ENCODE results near the gene KCNH2. TPM values are rescaled to one million over a fixed set of nuclear protein-coding genes. Genes with fewer than 3 reads are reported as not detected.

Gene KCNH2
- total RNA-seq, 1 donor from 2014 or later = 2.1 TPM

DNA sequence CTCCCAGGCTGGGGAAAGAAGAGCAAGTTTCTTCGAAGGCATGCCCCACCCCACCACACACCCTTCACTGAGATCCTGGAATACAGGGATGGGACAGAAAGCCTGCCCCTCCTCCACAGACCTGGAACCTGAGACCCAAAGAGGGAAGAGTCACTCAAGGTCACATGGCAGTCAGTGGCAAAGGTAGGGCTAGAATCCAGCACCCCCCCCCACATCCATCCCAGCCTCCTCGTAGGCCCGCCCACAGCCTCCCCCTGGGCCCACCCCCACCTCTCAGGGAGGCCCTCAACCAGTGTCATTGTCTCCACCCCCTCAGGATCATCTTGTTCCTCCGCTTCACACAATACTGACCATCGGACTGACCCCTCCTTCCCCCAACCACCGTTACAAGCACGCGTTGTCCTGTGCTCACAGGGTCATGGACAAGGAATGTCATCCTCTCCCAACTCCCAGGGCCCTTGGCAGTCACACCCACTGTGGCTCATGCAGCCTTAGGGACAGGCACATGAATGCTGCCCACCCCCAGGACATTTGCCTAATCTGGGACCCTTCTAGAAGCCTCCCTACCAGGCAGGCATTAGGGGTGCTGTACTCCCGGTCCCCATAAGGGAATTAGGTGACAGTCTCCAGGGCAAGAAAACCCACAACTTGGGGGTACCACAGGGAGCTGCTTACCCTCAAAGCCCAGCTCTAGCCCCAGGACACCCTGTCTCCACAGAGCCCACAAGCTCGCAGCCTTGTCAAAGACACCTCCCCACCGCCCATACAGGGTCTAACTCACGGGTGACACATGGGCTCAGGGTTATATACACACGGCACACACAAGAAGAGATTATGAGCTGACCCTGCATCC is 1.4 kb downstream of the KCNH2 start:
- Histone ChIP-seq H3K36me3 (ENCODE audit: control insufficient read depth, insufficient read depth, low read length) (no peaks in the 10 kb centered on the region), H3K4me3 (ENCODE audit: low read depth, low read length) (no peak overlapping the region), H3K27me3 (ENCODE audit: control insufficient read depth, insufficient read depth, low read length) (peaks cover 81% of the 10 kb centered on the region)
- TF ChIP-seq, protein P1, sequence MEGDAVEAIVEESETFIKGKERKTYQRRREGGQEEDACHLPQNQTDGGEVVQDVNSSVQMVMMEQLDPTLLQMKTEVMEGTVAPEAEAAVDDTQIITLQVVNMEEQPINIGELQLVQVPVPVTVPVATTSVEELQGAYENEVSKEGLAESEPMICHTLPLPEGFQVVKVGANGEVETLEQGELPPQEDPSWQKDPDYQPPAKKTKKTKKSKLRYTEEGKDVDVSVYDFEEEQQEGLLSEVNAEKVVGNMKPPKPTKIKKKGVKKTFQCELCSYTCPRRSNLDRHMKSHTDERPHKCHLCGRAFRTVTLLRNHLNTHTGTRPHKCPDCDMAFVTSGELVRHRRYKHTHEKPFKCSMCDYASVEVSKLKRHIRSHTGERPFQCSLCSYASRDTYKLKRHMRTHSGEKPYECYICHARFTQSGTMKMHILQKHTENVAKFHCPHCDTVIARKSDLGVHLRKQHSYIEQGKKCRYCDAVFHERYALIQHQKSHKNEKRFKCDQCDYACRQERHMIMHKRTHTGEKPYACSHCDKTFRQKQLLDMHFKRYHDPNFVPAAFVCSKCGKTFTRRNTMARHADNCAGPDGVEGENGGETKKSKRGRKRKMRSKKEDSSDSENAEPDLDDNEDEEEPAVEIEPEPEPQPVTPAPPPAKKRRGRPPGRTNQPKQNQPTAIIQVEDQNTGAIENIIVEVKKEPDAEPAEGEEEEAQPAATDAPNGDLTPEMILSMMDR (IDR thresholded peaks at IDR 0.05; ENCODE audit: insufficient read depth, low read length, poor library complexity, severe bottlenecking) = no peak
- no peak for DNase-seq (ENCODE audit: low read depth)

DNA sequence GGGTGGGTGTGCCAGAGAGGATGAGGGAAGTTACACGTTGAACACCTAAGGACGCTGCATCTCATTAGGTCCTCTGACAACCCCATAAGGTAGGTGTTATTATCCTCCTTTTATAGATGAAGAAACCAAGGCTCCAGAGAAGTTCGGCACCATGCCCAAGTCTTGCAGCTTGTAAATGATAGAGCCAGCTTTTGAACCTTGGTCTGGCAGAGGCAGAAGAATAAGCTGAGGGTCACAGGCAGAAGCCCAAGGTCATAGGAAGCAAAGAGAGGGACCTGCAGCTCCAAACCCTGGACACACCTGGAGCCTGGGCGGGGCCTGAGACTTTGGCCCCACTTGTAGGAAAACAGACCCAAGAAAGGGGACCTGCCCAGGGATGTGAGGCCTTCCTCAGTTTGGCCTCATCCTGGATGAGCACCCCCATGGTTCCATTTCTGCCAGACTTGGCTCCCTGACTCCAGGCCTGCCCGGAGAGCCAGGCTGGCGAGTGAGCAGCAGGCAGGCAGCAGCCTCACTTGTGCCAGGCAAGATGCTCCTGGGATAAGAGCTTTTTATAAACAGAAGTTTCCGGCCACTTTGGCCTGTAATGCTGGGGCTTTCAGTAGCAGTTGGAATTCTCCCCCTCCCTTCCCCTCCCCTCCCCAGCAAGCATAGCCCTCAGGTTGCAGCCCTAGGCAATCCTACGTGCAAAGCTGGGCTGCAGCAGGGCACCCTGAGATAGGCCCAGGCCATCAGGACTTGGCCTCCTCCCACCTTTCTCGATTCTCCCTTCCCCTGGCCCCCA is 2.4 kb downstream of the KCNH2 start:
- H3K4me3 ChIP-seq (ENCODE audit: low read depth, low read length) = no peak overlapping the region
- TF ChIP-seq, protein P1 (IDR thresholded peaks at IDR 0.05; ENCODE audit: insufficient read depth, low read length, poor library complexity, severe bottlenecking) = no peak
- H3K36me3 ChIP-seq (ENCODE audit: control insufficient read depth, insufficient read depth, low read length) = no peaks in the 10 kb centered on the region
- no peak for DNase-seq (ENCODE audit: low read depth)
- H3K27me3 ChIP-seq (ENCODE audit: control insufficient read depth, insufficient read depth, low read length) = peaks cover 83% of the 10 kb centered on the region

DNA sequence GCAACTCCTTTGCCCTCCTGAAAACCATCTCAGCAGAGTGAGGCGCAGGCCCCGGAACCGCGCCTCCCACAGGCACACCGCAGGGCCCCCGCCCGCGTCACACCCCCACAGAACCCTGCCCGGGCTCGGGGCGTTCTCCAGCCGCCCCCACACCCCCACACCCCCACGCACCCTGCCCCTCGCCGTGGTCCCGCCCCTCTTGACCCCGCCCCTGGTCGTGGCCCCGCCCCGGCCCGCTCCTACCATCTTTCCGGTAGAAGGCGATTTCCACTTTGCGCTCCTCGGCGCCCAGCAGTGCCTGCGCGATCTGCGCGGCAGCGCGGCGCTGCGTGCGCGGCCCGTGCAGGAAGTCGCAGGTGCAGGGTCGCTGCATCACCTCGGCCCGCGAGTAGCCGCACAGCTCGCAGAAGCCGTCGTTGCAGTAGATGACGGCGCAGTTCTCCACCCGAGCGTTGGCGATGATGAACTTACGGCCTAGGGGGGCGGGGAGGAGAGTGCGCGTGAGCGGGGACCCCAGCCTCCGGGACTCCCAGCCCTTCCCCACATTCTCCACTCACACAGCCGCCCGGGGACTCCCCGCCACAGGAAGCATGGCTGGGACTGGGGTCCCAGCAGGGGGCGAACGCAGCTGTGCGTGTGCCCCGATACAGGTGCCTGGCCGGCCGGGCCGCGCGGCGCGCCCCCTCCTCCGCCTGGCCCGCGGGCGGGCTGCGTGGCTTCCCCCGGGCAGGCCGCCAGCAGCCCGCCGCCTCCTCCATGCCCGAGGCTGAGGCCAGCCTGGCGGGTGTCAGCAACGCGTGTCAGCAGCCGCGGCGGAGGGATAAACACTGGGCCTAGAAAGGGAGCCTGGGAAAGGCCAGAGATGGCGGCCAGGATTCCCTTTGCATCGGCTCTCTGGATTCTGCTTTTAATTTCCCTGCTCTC is 3.4 kb downstream of the KCNH2 start:
- Histone ChIP-seq H3K36me3 (ENCODE audit: control insufficient read depth, insufficient read depth, low read length) (no peaks in the 10 kb centered on the region), H3K4me3 (ENCODE audit: low read depth, low read length) (peak overlapping the region; percentile 40), H3K27me3 (ENCODE audit: control insufficient read depth, insufficient read depth, low read length) (peaks cover 83% of the 10 kb centered on the region)
- DNase-seq (ENCODE audit: low read depth) = no peak
- TF ChIP-seq, protein P1 (IDR thresholded peaks at IDR 0.05; ENCODE audit: insufficient read depth, low read length, poor library complexity, severe bottlenecking) = peak; percentile 24

DNA sequence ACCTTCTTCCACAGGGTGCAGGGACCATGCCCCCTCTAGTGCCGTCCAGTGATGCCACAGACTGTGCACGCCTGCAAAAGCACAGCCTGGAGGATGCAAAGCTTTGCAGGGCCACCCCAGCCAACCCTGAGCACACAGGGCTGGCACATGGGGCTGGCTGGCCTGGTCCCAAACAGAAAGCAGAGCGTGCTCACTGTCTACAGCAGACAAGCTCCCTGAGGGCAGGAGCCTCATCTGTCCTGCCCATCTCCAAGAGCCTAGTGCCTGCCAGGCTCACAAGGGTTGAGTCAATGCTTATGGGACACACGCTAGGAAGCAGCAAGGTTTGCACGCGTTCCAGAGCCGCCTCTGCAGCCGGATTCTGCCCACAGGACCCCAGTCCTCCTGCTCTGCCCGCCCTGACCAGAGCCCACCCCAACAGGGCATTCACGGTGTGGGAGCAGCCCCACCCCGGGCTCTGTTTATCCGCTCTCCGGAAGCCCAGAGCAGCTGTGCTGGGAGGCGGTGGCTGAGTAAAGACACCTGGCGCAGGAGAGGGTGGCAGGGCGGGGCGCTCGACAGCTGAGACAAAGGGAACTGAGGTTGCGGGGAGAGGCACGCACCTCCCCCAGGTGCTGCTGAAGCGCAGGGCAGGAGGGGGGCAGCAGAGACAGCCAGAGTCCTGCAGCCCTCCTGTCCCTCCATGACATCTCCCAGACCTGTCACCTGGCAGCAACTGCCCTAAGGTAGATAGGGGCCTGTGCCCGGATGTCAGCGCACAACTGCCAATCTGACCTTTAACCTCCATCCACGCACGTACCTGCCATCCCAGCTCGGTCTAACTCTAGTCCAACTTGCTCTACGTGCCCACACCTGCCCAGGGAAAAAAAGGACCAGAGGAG is 4.3 kb downstream of the KCNH2 start:
- H3K27me3 ChIP-seq (ENCODE audit: control insufficient read depth, insufficient read depth, low read length) = peaks cover 83% of the 10 kb centered on the region
- no peak for DNase-seq (ENCODE audit: low read depth)
- no peaks in the 10 kb centered on the region for H3K36me3 ChIP-seq (ENCODE audit: control insufficient read depth, insufficient read depth, low read length)
- TF ChIP-seq, protein P1 (IDR thresholded peaks at IDR 0.05; ENCODE audit: insufficient read depth, low read length, poor library complexity, severe bottlenecking) = no peak
- H3K4me3 ChIP-seq (ENCODE audit: low read depth, low read length) = no peak overlapping the region

DNA sequence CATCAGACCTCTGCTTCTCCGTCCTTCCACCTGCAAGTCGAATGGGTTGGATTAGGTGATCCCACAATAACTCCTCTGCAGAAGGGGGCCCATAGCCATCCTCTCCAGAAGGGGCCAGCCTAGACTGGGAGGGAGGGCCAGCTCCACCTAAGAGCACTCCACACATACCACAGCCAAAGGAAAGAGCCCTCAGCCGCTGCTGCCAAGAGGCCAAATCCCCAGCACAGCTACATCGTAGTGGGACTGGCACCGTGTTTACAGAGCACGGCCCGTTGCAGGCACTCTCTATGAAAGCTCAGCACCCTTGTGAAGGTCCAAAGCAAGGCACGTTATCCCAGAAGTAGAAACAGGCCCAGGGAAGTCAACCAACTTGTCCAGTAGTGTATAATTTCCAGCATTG is 5.4 kb downstream of the KCNH2 start:
- TF ChIP-seq, protein P1 (IDR thresholded peaks at IDR 0.05; ENCODE audit: insufficient read depth, low read length, poor library complexity, severe bottlenecking) = no peak
- Histone ChIP-seq H3K27me3 (ENCODE audit: control insufficient read depth, insufficient read depth, low read length) (peaks cover 87% of the 10 kb centered on the region), H3K4me3 (ENCODE audit: low read depth, low read length) (no peak overlapping the region), H3K36me3 (ENCODE audit: control insufficient read depth, insufficient read depth, low read length) (no peaks in the 10 kb centered on the region)
- no peak for DNase-seq (ENCODE audit: low read depth)

Data from kidney epithelial cell (primary cell).